ENCODE results near the gene NMRAL1.

DNA sequence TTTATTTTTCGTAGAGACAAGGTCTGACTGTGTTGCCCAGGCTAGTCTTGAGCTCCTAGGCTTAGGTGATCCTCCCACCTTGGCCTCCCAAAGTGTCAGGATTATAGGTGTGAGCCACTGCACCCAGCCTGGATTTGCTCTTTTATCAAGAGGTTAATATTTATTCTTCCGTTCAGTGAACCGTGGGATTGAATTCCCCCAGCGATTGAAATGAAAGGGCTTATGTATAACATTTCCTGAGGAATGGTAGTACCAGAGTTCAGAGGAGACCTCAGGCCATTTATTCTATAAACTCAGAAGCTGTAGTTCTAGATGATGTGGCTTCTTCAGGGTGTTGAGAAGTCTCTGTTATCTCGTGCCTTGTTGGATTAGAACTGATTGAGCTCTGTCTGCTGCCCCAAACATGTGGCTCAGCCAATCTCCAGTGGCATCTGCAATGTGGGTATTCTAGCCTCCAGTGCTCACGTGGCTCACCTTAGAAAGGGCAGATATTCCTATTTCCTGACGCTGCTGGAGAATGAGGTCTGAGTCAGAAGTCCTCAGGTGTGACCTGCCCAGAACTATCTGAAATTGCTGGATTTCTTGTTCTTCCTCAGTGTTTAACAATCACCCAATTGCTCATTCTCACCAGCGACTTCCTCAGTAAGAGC, 24.2 kb upstream of the NMRAL1 start:
- TF ChIP-seq, protein P1, sequence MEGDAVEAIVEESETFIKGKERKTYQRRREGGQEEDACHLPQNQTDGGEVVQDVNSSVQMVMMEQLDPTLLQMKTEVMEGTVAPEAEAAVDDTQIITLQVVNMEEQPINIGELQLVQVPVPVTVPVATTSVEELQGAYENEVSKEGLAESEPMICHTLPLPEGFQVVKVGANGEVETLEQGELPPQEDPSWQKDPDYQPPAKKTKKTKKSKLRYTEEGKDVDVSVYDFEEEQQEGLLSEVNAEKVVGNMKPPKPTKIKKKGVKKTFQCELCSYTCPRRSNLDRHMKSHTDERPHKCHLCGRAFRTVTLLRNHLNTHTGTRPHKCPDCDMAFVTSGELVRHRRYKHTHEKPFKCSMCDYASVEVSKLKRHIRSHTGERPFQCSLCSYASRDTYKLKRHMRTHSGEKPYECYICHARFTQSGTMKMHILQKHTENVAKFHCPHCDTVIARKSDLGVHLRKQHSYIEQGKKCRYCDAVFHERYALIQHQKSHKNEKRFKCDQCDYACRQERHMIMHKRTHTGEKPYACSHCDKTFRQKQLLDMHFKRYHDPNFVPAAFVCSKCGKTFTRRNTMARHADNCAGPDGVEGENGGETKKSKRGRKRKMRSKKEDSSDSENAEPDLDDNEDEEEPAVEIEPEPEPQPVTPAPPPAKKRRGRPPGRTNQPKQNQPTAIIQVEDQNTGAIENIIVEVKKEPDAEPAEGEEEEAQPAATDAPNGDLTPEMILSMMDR (IDR thresholded peaks at IDR 0.05; ENCODE audit: low read depth, low read length, poor library complexity, severe bottlenecking), result no peak
- no peak for TF ChIP-seq EZH2phosphoT487 (IDR thresholded peaks at IDR 0.05; ENCODE audit: borderline replicate concordance, low read length)

Data from DOHH2 (cell line).